ENCODE data around the gene HNF1A. TPM values are rescaled to one million over a fixed set of nuclear protein-coding genes. Genes with fewer than 3 reads are reported as not detected.

Gene HNF1A
- total and polyA plus RNA-seq, 2 of the 13 experiments (the other 11 are each of a cell fraction or from before 2014, with no cell fraction given), result 13.4 to 34.7 TPM

GRCh38 chr12:121001841-121002483 lies 23.6 kb downstream of the HNF1A start:
- ChIA-PET CTCF (ENCODE audit: low intra/inter-chr PET ratio, low total read pairs) (no interaction called here), POLR2A (interaction anchor here (0.9 to 6.7 kb wide), 8 partner anchors 9 to 58 kb away, joined by 3 to 114 read pairs (median 8); partner anchors contain the start of genes C12orf43 and HNF1A)
- no peaks in the 10 kb centered on the region for H3K9me3 ChIP-seq (ENCODE audit: low read length)
- peaks cover 16% of the 10 kb centered on the region; the same call in 1 of the 2 replicates for H3K4me1 ChIP-seq (ENCODE audit: insufficient read depth, low read length)
- BruUV-seq (replicated peaks), result no TSS peak
- ATAC-seq (peak; percentile 4), DNase-seq (ENCODE audit: low spot score) (no peak), FAIRE-seq (no peak)
- in situ Hi-C loops (cut with HindIII; ENCODE audit: extremely low pct_ligation_motif_present, low pct_unique_long_range_greater_than_20kb) (no loop called here), intact Hi-C loops (cut with micrococcal nuclease; ENCODE audit: unreplicated experiment) (no loop called here)
- H3K27ac ChIP-seq (ENCODE audit: extremely low read length, insufficient read depth, low read length), result peak overlapping the region; percentile 33
- no peak overlapping the region for H3K4me2 ChIP-seq (ENCODE audit: low read depth, low read length)
- no peak overlapping the region for H2AFZ ChIP-seq (ENCODE audit: low read length)
- no peak overlapping the region for H3K4me3 ChIP-seq (replicated peaks in 1 of 3; ENCODE audit: insufficient read depth in 1 of 3, low read depth in 2 of 3, low read length in 3 of 3)
- H3K9ac ChIP-seq (ENCODE audit: insufficient read depth, low read depth, low read length), result no peak overlapping the region
- H4K20me1 ChIP-seq (ENCODE audit: insufficient read depth, low read length), result 0 out of 2 replicates have a peak, but pooled peaks cover 3% of the 10 kb centered on the region
- H3K79me2 ChIP-seq (ENCODE audit: insufficient read depth, low read length), result no peaks in the 10 kb centered on the region
- peaks cover 40 to 84% of the 10 kb centered on the region in 2 experiments for H3K36me3 ChIP-seq (replicated peaks in 1 of 2; ENCODE audit: control insufficient read depth in 1 of 2, insufficient read depth in 2 of 2, low read length in 2 of 2)
- no peaks in the 10 kb centered on the region for H3K27me3 ChIP-seq (ENCODE audit: control insufficient read depth in 1 of 2, insufficient read depth in 2 of 2, low read length in 2 of 2)
- WGBS (ENCODE audit: low lambda C conversion rate), result 84% methylated on average over 7 of the region's 16 CpGs
- TF ChIP-seq ZNF414 (CRISPR knock-in tag; IDR thresholded peaks at IDR 0.05) (0 out of 2 replicates have a peak, but pooled peaks have one; percentile 37), NONO (IDR thresholded peaks at IDR 0.05) (no peak), NONO (CRISPR knock-in tag; conservative IDR thresholded peaks at IDR 0.05) (0 out of 2 replicates have a peak, but pooled peaks have one; percentile 18), SOX6 (IDR thresholded peaks at IDR 0.05) (no peak), SOX6 (CRISPR knock-in tag; IDR thresholded peaks at IDR 0.05) (no peak), RBFOX2 (IDR thresholded peaks at IDR 0.05; ENCODE audit: low read depth, low read length) (peak; percentile 53; the same call in 1 of the 2 replicates), POLR2G (IDR thresholded peaks at IDR 0.05; ENCODE audit: low read depth, low read length) (peak; percentile 34; the same call in 1 of the 2 replicates), GABPB1 (CRISPR knock-in tag; IDR thresholded peaks at IDR 0.05) (no peak), ZNF687 (CRISPR knock-in tag; IDR thresholded peaks at IDR 0.05) (peak; percentile 24; the same call in 1 of the 2 replicates), ZC3H13 (CRISPR knock-in tag; IDR thresholded peaks at IDR 0.05) (peak; percentile 99), BORCS8-MEF2B (CRISPR knock-in tag; IDR thresholded peaks at IDR 0.05) (0 out of 2 replicates have a peak, but pooled peaks have one; percentile 16), ZNF501 (CRISPR knock-in tag; IDR thresholded peaks at IDR 0.05) (peak; percentile 51; the same call in 1 of the 2 replicates), NFKB2 (CRISPR knock-in tag; IDR thresholded peaks at IDR 0.05; ENCODE audit: borderline replicate concordance) (peak; percentile 33; the same call in 1 of the 2 replicates), NRL (CRISPR knock-in tag; IDR thresholded peaks at IDR 0.05; ENCODE audit: borderline replicate concordance) (0 out of 2 replicates have a peak, but pooled peaks have one; percentile 41), PAF1 (CRISPR knock-in tag; IDR thresholded peaks at IDR 0.05) (0 out of 2 replicates have a peak, but pooled peaks have one; percentile 30), AGO2 (optimal IDR thresholded peaks at IDR 0.05; ENCODE audit: low read depth, low read length) (peak; percentile 97), RBM22 (optimal IDR thresholded peaks at IDR 0.05; ENCODE audit: low read length) (peak; percentile 9), RARG (CRISPR knock-in tag; IDR thresholded peaks at IDR 0.05; ENCODE audit: low read depth) (no peak), IKZF4 (CRISPR knock-in tag; IDR thresholded peaks at IDR 0.05; ENCODE audit: borderline replicate concordance, low read depth, not compliant biosample characterization) (no peak), AGO1 (IDR thresholded peaks at IDR 0.05; ENCODE audit: low read depth, low read length, poor library complexity, severe bottlenecking) (peak; percentile 93), MLLT10 (CRISPR knock-in tag; IDR thresholded peaks at IDR 0.05) (no peak)

Data from HepG2 (cell line).